HG03378 (cell line): ENCODE results near the gene MUC6.
"Not testable (repeated sequence)": the region's sequence is repeated elsewhere in the genome, so short reads cannot be mapped to it uniquely, and the experiment has no call there.

Source experiments
- ATAC-seq: cut with Tn5 transposase; IDR thresholded peaks from one replicate; pipeline ENCODE4 v1.9.1; 2021; ENCODE audit warnings: mild to moderate bottlenecking, moderate library complexity; ENCODE audit not compliant: unreplicated experiment

Gene MUC6

GRCh38 chr11:1025410-1026162, 10.9 kb downstream of the MUC6 start:
- no peak for ATAC-seq

- ATAC-seq: no peak
Measured at GRCh38 chr11:1024597-1025409, 11.7 kb downstream of the MUC6 start.

GRCh38 chr11:1023811-1024596, 12.5 kb downstream of the MUC6 start:
- ATAC-seq: no peak

- no peak for ATAC-seq
Measured at GRCh38 chr11:1022908-1023810, 13.4 kb downstream of the MUC6 start.

- ATAC-seq: no peak
Measured at GRCh38 chr11:1022411-1022810, 14.1 kb downstream of the MUC6 start.

GRCh38 chr11:1020211-1020905, 16.2 kb downstream of the MUC6 start:
- ATAC-seq: no peak

- no peak for ATAC-seq
Measured at GRCh38 chr11:1019321-1019910, 17.1 kb downstream of the MUC6 start.

- no peak for ATAC-seq
Measured at GRCh38 chr11:1018091-1018490, 18.4 kb downstream of the MUC6 start.

- ATAC-seq: no peak
Measured at GRCh38 chr11:1017269-1018005, 19.1 kb downstream of the MUC6 start.

- ATAC-seq: not testable (repeated sequence)
Measured at GRCh38 chr11:1016610-1017126, 19.9 kb downstream of the MUC6 start.

- no peak for ATAC-seq
Measured at GRCh38 chr11:1015826-1016545, 20.5 kb downstream of the MUC6 start.

GRCh38 chr11:1015064-1015463, 21.5 kb downstream of the MUC6 start:
- no peak for ATAC-seq

- no peak for ATAC-seq
Measured at GRCh38 chr11:1014276-1014675, 22.2 kb downstream of the MUC6 start.

GRCh38 chr11:1013631-1013935, 22.9 kb downstream of the MUC6 start:
- no peak for ATAC-seq

GRCh38 chr11:1012740-1013630, 23.5 kb downstream of the MUC6 start:
- no peak for ATAC-seq

GRCh38 chr11:1012291-1012690, 24.2 kb downstream of the MUC6 start:
- no peak for ATAC-seq

GRCh38 chr11:1011320-1011698, 25.2 kb downstream of the MUC6 start:
- no peak for ATAC-seq
